Thoracic aorta (tissue), 2 donors: ENCODE measurements around the gene SRCIN1. TPM values are rescaled to one million over a fixed set of nuclear protein-coding genes. Genes with fewer than 3 reads are reported as not detected.

Experiments used
- ATAC-seq: fragments of 150-250 bp; one replicate; pipeline ENCODE4 v1.8.0; 2017; ENCODE audit warnings: low read depth; ENCODE audit not compliant: insufficient number of reproducible peaks, low FRiP score
- DNase-seq: peaks from one replicate; pipeline ENCODE4 v3.0.0-alpha.2; 2020; ENCODE audit warnings: low spot score
- H3K27ac ChIP-seq, 2 donors: fragments of 200-600 bp; sonication (generic); 1 replicate in 1 of 2; 2 replicates in 1 of 2; pipeline ENCODE4 v1.5.1; 2016; ENCODE audit warnings: mild to moderate bottlenecking in 2 of 2, moderate library complexity in 2 of 2
- H3K27me3 ChIP-seq: fragments of 200-600 bp; sonication (generic); replicated peaks from 2 replicates; pipeline ENCODE4 v1.6.0; 2016; ENCODE audit warnings: mild to moderate bottlenecking; ENCODE audit not compliant: insufficient read depth
- H3K36me3 ChIP-seq: fragments of 200-600 bp; sonication (generic); one replicate; pipeline ENCODE4 v1.5.1; 2016
- H3K4me1 ChIP-seq, 2 donors: fragments of 200-600 bp; sonication (generic); 1 replicate in 1 of 2; 2 replicates in 1 of 2; pipeline versions ENCODE4 v1.5.1 to v1.6.0; 2016; ENCODE audit warnings: low read depth in 2 of 2, mild to moderate bottlenecking in 1 of 2; ENCODE audit not compliant: control insufficient read depth in 1 of 2
- H3K4me3 ChIP-seq: fragments of 200-600 bp; sonication (generic); 2 replicates; pipeline ENCODE4 v1.5.1; 2016; ENCODE audit warnings: mild to moderate bottlenecking
- H3K9me3 ChIP-seq: fragments of 200-600 bp; sonication (generic); 2 replicates; pipeline ENCODE4 v1.5.1; 2016
- CTCF ChIP-seq: fragments of 200-600 bp; sonication (generic); IDR thresholded peaks from one replicate; pipeline ENCODE4 v1.5.1; 2019; ENCODE audit warnings: antibody characterized with exemption
- total RNA-seq, 2 donors: library from RNA; depleted of rRNA; stranded (reverse); fragments of >200 nt; gene quantifications; one replicate each; pipeline versions ENCODE4 v1.1.0 to v1.2.3, GENCODE V29; 2016

The SRCIN1 gene
- total RNA-seq, 2 donors from 2014 or later = not detected

GRCh38 chr17:38565853-38566665, 39.7 kb downstream of the SRCIN1 start:
- H3K4me3 ChIP-seq = no peak overlapping the region
- no peak for TF ChIP-seq CTCF
- DNase-seq (no peak), ATAC-seq (no peak)
- H3K36me3 ChIP-seq = no peaks in the 10 kb centered on the region
- peaks cover 0 to 5% of the 10 kb centered on the region in 2 donors for H3K4me1 ChIP-seq
- H3K27me3 ChIP-seq = peaks cover 9% of the 10 kb centered on the region
- no peaks in the 10 kb centered on the region for H3K9me3 ChIP-seq
- no peak overlapping the region for H3K27ac ChIP-seq

GRCh38 chr17:38564869-38565268, 40.9 kb downstream of the SRCIN1 start:
- Histone ChIP-seq H3K4me3 (no peak overlapping the region), H3K36me3 (no peaks in the 10 kb centered on the region), H3K4me1 (peaks cover 0 to 7% of the 10 kb centered on the region in 2 donors), H3K9me3 (no peaks in the 10 kb centered on the region), H3K27ac (no peak overlapping the region), H3K27me3 (peaks cover 18% of the 10 kb centered on the region)
- TF ChIP-seq CTCF = no peak
- ATAC-seq = no peak
- DNase-seq = no peak

- peaks cover 4 to 13% of the 10 kb centered on the region in 2 donors for H3K4me1 ChIP-seq
- ATAC-seq = no peak
- peaks cover 22% of the 10 kb centered on the region for H3K27me3 ChIP-seq
- TF ChIP-seq CTCF = no peak
- no peaks in the 10 kb centered on the region for H3K9me3 ChIP-seq
- DNase-seq = no peak
- no peaks in the 10 kb centered on the region for H3K36me3 ChIP-seq
- no peak overlapping the region for H3K4me3 ChIP-seq
- H3K27ac ChIP-seq = no peak overlapping the region
These were observed 41.4 kb downstream of the SRCIN1 start for GRCh38 chr17:38564254-38564837.

DNA sequence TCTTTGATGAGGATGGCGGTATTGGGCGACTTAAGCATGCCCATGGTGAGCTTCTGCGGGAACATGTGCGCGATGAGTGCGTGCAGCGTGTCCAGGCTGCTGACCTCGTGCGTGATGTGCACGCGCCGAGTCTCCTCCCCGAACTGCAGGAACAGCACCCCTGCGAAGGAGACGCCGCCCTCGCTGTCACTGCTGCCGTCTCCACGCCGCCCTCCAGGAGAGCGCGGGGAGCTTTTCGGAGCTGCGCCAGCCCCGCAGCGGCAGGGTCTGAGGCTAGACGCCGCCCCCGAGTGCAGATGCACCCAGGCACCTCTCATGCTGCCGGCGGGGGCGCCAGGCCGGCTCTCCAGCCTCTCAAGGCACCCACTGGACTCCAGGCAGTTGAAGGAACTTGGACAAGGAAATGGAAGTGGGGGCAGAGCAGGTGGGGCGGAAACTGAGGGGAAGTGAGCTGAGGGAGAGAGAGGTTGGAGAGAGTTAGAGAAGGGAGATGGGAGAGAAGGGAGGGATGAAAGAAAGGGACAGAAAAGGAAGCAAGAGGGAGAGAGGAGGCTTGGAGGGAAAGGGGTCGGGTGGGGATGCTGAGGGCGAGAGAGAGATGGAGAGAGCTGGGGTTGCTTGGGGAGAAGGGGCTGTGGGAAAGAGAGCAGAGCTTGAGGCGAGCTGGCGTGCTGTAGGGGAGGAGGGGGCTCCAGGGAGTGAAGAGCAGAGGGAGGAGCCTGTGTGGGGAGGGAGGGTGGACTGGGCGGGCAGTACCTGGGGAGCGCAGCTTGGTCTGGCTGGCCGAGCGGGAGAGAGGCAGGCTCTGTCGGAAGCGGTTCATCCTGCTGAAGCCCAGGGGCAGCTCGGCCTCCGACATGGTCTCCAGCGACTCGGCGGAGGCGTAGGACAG, 42.1 kb downstream of the SRCIN1 start:
- peaks cover 12 to 20% of the 10 kb centered on the region in 2 donors for H3K4me1 ChIP-seq
- ATAC-seq (no peak), DNase-seq (no peak)
- no peaks in the 10 kb centered on the region for H3K9me3 ChIP-seq
- peaks cover 22% of the 10 kb centered on the region for H3K27me3 ChIP-seq
- H3K4me3 ChIP-seq = no peak overlapping the region
- no peak for TF ChIP-seq CTCF
- H3K36me3 ChIP-seq = no peaks in the 10 kb centered on the region
- no peak overlapping the region for H3K27ac ChIP-seq

DNA sequence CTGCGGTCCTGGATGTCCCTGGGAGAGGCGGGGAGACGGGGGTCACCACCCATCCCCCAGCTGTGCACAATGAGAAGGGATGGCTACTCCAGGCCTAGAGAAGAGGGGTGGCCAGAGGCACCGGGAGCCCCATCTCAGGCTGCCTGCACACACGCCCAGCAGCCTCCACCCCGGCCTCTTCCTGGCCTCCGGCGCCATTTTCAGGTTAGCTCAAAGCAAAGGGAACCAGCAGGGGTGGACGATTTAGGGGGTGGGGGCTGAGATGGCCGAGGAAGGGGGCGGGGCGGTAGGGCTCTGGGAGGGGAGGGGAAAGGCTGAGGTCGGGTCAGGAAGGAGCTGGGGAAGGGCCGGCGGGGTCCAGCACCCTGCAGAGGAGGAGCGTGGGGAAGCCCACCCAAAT, 42.8 kb downstream of the SRCIN1 start:
- H3K4me3 ChIP-seq = no peak overlapping the region
- H3K27ac ChIP-seq = no peak overlapping the region
- H3K36me3 ChIP-seq = no peaks in the 10 kb centered on the region
- no peak for ATAC-seq
- peaks cover 13 to 27% of the 10 kb centered on the region in 2 donors for H3K4me1 ChIP-seq
- H3K9me3 ChIP-seq = no peaks in the 10 kb centered on the region
- peaks cover 22% of the 10 kb centered on the region for H3K27me3 ChIP-seq
- no peak for DNase-seq
- TF ChIP-seq CTCF = no peak
